ENCODE measurements around the gene FAM114A1.

FAM114A1 gene

GRCh38 chr4:38832624-38833528 lies 34.7 kb upstream of the FAM114A1 start:
- Histone ChIP-seq H3K4me3 (ENCODE audit: low read length) (no peak overlapping the region), H3K27ac (ENCODE audit: low read length) (no peak overlapping the region), H3K4me1 (ENCODE audit: control insufficient read depth, insufficient read depth, low read length) (no peaks in the 10 kb centered on the region), H3K9me3 (ENCODE audit: control insufficient read depth, insufficient read depth, low read length) (no peaks in the 10 kb centered on the region), H3K36me3 (ENCODE audit: control insufficient read depth, insufficient read depth, low read length) (no peaks in the 10 kb centered on the region), H3K27me3 (ENCODE audit: control insufficient read depth, insufficient read depth, low read length) (no peaks in the 10 kb centered on the region)
- DNase-seq (ENCODE audit: low read depth, low spot score) = no peak
- no CpG with 5 or more reads among the region's 7 CpGs for WGBS (ENCODE audit: insufficient coverage, insufficient read length)

- DNase-seq (ENCODE audit: low read depth, low spot score) = no peak
- WGBS (ENCODE audit: insufficient coverage, insufficient read length) = no CpG with 5 or more reads among the region's 4 CpGs
- no peaks in the 10 kb centered on the region for H3K4me1 ChIP-seq (ENCODE audit: control insufficient read depth, insufficient read depth, low read length)
- no peaks in the 10 kb centered on the region for H3K9me3 ChIP-seq (ENCODE audit: control insufficient read depth, insufficient read depth, low read length)
- no peak overlapping the region for H3K27ac ChIP-seq (ENCODE audit: low read length)
- no peaks in the 10 kb centered on the region for H3K27me3 ChIP-seq (ENCODE audit: control insufficient read depth, insufficient read depth, low read length)
- H3K4me3 ChIP-seq (ENCODE audit: low read length) = no peak overlapping the region
- H3K36me3 ChIP-seq (ENCODE audit: control insufficient read depth, insufficient read depth, low read length) = no peaks in the 10 kb centered on the region
Measured at GRCh38 chr4:38834570-38834969, 33.0 kb upstream of the FAM114A1 start.

GRCh38 chr4:38837334-38837733 lies 30.3 kb upstream of the FAM114A1 start:
- no peak overlapping the region for H3K27ac ChIP-seq (ENCODE audit: low read length)
- no peaks in the 10 kb centered on the region for H3K27me3 ChIP-seq (ENCODE audit: control insufficient read depth, insufficient read depth, low read length)
- H3K4me3 ChIP-seq (ENCODE audit: low read length) = no peak overlapping the region
- no peaks in the 10 kb centered on the region for H3K4me1 ChIP-seq (ENCODE audit: control insufficient read depth, insufficient read depth, low read length)
- no peak for DNase-seq (ENCODE audit: low read depth, low spot score)
- no peaks in the 10 kb centered on the region for H3K36me3 ChIP-seq (ENCODE audit: control insufficient read depth, insufficient read depth, low read length)
- no peaks in the 10 kb centered on the region for H3K9me3 ChIP-seq (ENCODE audit: control insufficient read depth, insufficient read depth, low read length)

GRCh38 chr4:38837849-38838248 lies 29.8 kb upstream of the FAM114A1 start:
- no peaks in the 10 kb centered on the region for H3K9me3 ChIP-seq (ENCODE audit: control insufficient read depth, insufficient read depth, low read length)
- no peaks in the 10 kb centered on the region for H3K27me3 ChIP-seq (ENCODE audit: control insufficient read depth, insufficient read depth, low read length)
- H3K27ac ChIP-seq (ENCODE audit: low read length) = no peak overlapping the region
- no peaks in the 10 kb centered on the region for H3K4me1 ChIP-seq (ENCODE audit: control insufficient read depth, insufficient read depth, low read length)
- no peaks in the 10 kb centered on the region for H3K36me3 ChIP-seq (ENCODE audit: control insufficient read depth, insufficient read depth, low read length)
- H3K4me3 ChIP-seq (ENCODE audit: low read length) = no peak overlapping the region
- no CpG with 5 or more reads among the region's 2 CpGs for WGBS (ENCODE audit: insufficient coverage, insufficient read length)
- no peak for DNase-seq (ENCODE audit: low read depth, low spot score)

- no peak overlapping the region for H3K4me3 ChIP-seq (ENCODE audit: low read length)
- no peak for DNase-seq (ENCODE audit: low read depth, low spot score)
- no peaks in the 10 kb centered on the region for H3K4me1 ChIP-seq (ENCODE audit: control insufficient read depth, insufficient read depth, low read length)
- no CpG with 5 or more reads among the region's 4 CpGs for WGBS (ENCODE audit: insufficient coverage, insufficient read length)
- no peaks in the 10 kb centered on the region; the same call in 1 of the 2 replicates for H3K9me3 ChIP-seq (ENCODE audit: control insufficient read depth, insufficient read depth, low read length)
- no peaks in the 10 kb centered on the region for H3K27me3 ChIP-seq (ENCODE audit: control insufficient read depth, insufficient read depth, low read length)
- H3K27ac ChIP-seq (ENCODE audit: low read length) = no peak overlapping the region
- no peaks in the 10 kb centered on the region for H3K36me3 ChIP-seq (ENCODE audit: control insufficient read depth, insufficient read depth, low read length)
Measured at GRCh38 chr4:38842994-38843393, 24.6 kb upstream of the FAM114A1 start.

GRCh38 chr4:38846015-38846414 lies 21.6 kb upstream of the FAM114A1 start:
- DNase-seq (ENCODE audit: low read depth, low spot score) = no peak
- no CpG with 5 or more reads among the region's 3 CpGs for WGBS (ENCODE audit: insufficient coverage, insufficient read length)
- Histone ChIP-seq H3K4me1 (ENCODE audit: control insufficient read depth, insufficient read depth, low read length) (no peaks in the 10 kb centered on the region), H3K4me3 (ENCODE audit: low read length) (no peak overlapping the region), H3K9me3 (ENCODE audit: control insufficient read depth, insufficient read depth, low read length) (no peaks in the 10 kb centered on the region; the same call in 1 of the 2 replicates), H3K36me3 (ENCODE audit: control insufficient read depth, insufficient read depth, low read length) (no peaks in the 10 kb centered on the region), H3K27ac (ENCODE audit: low read length) (no peak overlapping the region), H3K27me3 (ENCODE audit: control insufficient read depth, insufficient read depth, low read length) (no peaks in the 10 kb centered on the region)

GRCh38 chr4:38855466-38855865 lies 12.1 kb upstream of the FAM114A1 start:
- Histone ChIP-seq H3K4me3 (ENCODE audit: low read length) (no peak overlapping the region), H3K36me3 (ENCODE audit: control insufficient read depth, insufficient read depth, low read length) (no peaks in the 10 kb centered on the region), H3K27ac (ENCODE audit: low read length) (no peak overlapping the region), H3K4me1 (ENCODE audit: control insufficient read depth, insufficient read depth, low read length) (no peaks in the 10 kb centered on the region), H3K9me3 (ENCODE audit: control insufficient read depth, insufficient read depth, low read length) (no peaks in the 10 kb centered on the region), H3K27me3 (ENCODE audit: control insufficient read depth, insufficient read depth, low read length) (no peaks in the 10 kb centered on the region)
- DNase-seq (ENCODE audit: low read depth, low spot score) = no peak
- 100% methylated on average over 1 of the region's 5 CpGs for WGBS (ENCODE audit: insufficient coverage, insufficient read length)

- Histone ChIP-seq H3K4me1 (ENCODE audit: control insufficient read depth, insufficient read depth, low read length) (no peaks in the 10 kb centered on the region), H3K27me3 (ENCODE audit: control insufficient read depth, insufficient read depth, low read length) (no peaks in the 10 kb centered on the region), H3K4me3 (ENCODE audit: low read length) (no peak overlapping the region), H3K9me3 (ENCODE audit: control insufficient read depth, insufficient read depth, low read length) (no peaks in the 10 kb centered on the region), H3K27ac (ENCODE audit: low read length) (no peak overlapping the region), H3K36me3 (ENCODE audit: control insufficient read depth, insufficient read depth, low read length) (no peaks in the 10 kb centered on the region)
- DNase-seq (ENCODE audit: low read depth, low spot score) = no peak
- no CpG with 5 or more reads among the region's 4 CpGs for WGBS (ENCODE audit: insufficient coverage, insufficient read length)
Measured at GRCh38 chr4:38856046-38856445, 11.6 kb upstream of the FAM114A1 start.

GRCh38 chr4:38856524-38857337 lies 10.9 kb upstream of the FAM114A1 start, which contains the start of gene TLR6:
TSS of gene TLR6 (minus strand) at chr4:38856817. CDS start at chr4:38829473, 27,344 bp downstream.
- no peaks in the 10 kb centered on the region for H3K27me3 ChIP-seq (ENCODE audit: control insufficient read depth, insufficient read depth, low read length)
- H3K27ac ChIP-seq (ENCODE audit: low read length) = no peak within 1 kb of the TSS
- no peaks in the 10 kb centered on the region for H3K9me3 ChIP-seq (ENCODE audit: control insufficient read depth, insufficient read depth, low read length)
- H3K4me3 ChIP-seq (ENCODE audit: low read length) = no peak within 1 kb of the TSS
- no peaks in the 10 kb centered on the region for H3K4me1 ChIP-seq (ENCODE audit: control insufficient read depth, insufficient read depth, low read length)
- no CpG with 5 or more reads among the region's 8 CpGs for WGBS (ENCODE audit: insufficient coverage, insufficient read length)
- H3K36me3 ChIP-seq (ENCODE audit: control insufficient read depth, insufficient read depth, low read length) = no peaks in the 10 kb centered on the region
- DNase-seq (ENCODE audit: low read depth, low spot score) = peak; percentile 52

- H3K4me1 ChIP-seq (ENCODE audit: control insufficient read depth, insufficient read depth, low read length) = no peaks in the 10 kb centered on the region
- DNase-seq (ENCODE audit: low read depth, low spot score) = no peak
Measured at GRCh38 chr4:38857354-38858096, 10.1 kb upstream of the FAM114A1 start.

More at GRCh38 chr4:38857354-38858096, 10.1 kb upstream of the FAM114A1 start:
- WGBS (ENCODE audit: insufficient coverage, insufficient read length) = no CpG with 5 or more reads among the region's 3 CpGs
- Histone ChIP-seq H3K36me3 (ENCODE audit: control insufficient read depth, insufficient read depth, low read length) (no peaks in the 10 kb centered on the region), H3K9me3 (ENCODE audit: control insufficient read depth, insufficient read depth, low read length) (no peaks in the 10 kb centered on the region), H3K27me3 (ENCODE audit: control insufficient read depth, insufficient read depth, low read length) (no peaks in the 10 kb centered on the region), H3K27ac (ENCODE audit: low read length) (no peak overlapping the region), H3K4me3 (ENCODE audit: low read length) (no peak overlapping the region)

All from iPS DF 6.9 (cell line).